ENCODE results near the gene CPT1B. TPM values are rescaled to one million over a fixed set of nuclear protein-coding genes. Genes with fewer than 3 reads are reported as not detected.
"Not testable (repeated sequence)": the region's sequence is repeated elsewhere in the genome, so short reads cannot be mapped to it uniquely, and the experiment has no call there.

The CPT1B gene
- total RNA-seq = 10 to 100 TPM; 22.6 to 26.6 TPM
- long read RNA-seq, partial matches to known transcripts = 4 of 6 reads
- long read RNA-seq, other reads (novel, unspliced or antisense) = 2 of 6 reads

DNA sequence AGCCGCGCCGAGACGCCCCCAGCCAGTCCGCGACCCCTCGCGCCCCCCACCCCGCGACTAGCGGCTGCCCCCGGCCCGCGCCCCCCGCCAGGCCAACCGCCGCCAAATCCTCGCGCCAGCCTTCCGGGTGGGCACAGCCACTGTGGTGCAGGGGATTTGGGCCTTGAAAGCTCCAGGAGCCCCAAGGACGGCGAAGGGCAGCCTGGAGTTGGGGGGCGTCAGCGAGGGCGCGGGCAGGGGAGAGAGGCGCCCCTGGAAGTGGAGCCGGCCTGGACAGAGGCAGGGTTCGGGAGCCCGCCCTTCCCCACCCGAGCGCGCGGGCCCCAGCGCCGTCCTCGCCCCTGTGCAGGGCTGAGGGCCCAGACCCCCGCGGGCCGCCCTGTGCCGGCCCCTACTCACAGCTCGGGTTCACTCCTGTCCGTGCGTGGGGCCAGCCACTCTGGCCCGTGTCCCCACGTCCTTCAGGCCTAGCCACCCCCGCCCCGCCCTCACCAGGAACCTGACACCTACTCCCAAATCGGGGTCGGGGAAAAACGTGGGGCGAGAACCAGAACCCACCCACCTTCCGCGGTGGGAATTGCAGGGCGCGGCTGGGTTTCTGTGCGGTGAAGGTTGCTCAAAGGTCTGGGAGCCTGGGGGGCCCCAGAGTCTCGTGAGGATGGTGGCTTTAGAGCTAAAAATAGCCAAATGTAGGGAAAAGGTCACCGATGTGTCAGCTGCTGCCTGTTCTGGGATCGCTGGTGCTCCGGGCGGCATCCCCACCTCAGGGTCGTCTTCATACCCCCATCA, at the start of gene CPT1B:
TSS of gene CPT1B (minus strand) at position 441 of the 789 bp plus-strand sequence. CDS start 512 bp downstream, outside the sequence.
- ATAC-seq (no peak), DNase-seq (no peak)
- intact Hi-C loops (cut with DNase I, micrococcal nuclease) = no loop called here

DNA sequence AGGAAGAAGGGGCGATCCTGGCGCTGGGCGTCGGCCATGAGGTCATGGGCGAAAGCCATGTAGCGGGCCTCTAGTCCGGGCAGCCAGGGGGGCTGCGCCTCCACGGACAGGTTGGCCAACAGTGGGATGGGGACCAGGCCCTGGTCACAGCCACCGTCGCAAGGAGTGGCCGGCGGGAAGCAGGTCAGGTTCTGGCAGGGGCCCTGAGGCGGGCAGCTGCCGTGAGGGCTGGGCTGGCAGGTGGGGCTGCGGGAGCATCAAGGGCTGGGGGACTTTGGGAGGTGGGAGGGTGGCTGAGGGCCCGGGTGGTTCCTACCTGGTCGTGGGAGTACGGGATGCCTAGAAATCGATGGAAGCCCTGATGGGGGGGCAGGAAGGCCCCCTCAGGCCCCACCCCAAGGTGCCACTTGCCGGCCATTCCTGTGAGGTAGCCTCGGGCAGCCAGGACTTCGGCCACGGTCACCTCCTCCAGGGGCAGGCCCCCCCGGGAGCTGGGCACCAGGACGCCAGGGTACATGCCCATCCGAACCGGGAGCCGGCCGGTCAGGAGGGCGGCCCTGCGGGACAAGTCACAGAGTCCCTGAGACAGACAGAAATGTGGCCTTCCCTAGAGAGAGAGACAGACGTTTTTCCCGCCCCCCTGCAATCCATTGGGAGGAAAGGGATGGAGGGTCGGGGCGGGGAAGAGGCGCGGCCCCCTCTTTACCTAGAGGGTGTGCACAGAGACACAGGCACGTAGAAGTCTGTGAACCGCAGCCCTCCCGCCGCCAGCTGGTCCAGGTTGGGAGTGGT, 48.8 kb upstream of the CPT1B start:
- intact Hi-C loops (cut with DNase I, micrococcal nuclease) = no loop called here
- ATAC-seq = peak; percentile 4
- DNase-seq = peak; percentile 38 to 58

GRCh38 chr22:50626314-50626849, 48.2 kb upstream of the CPT1B start:
- intact Hi-C loops (cut with DNase I, micrococcal nuclease) = no loop called here
- ATAC-seq = no peak
- no peak for DNase-seq

- no peak for DNase-seq
- intact Hi-C loops (cut with DNase I, micrococcal nuclease) = no loop called here
These were observed 47.5 kb upstream of the CPT1B start for GRCh38 chr22:50625568-50626313.

GRCh38 chr22:50625131-50625567, 46.9 kb upstream of the CPT1B start:
- ATAC-seq (no peak), DNase-seq (no peak)
- intact Hi-C loops (cut with DNase I, micrococcal nuclease) = no loop called here

More at GRCh38 chr22:50625568-50626313, 47.5 kb upstream of the CPT1B start:
- no peak for ATAC-seq

GRCh38 chr22:50624347-50625130, 46.3 kb upstream of the CPT1B start:
- DNase-seq (no peak), ATAC-seq (no peak)
- intact Hi-C loops (cut with DNase I, micrococcal nuclease) = no loop called here

- ATAC-seq = peak; percentile 78
- intact Hi-C loops (cut with DNase I, micrococcal nuclease) = no loop called here
- DNase-seq = peak; percentile 88 to 94
These were observed 44.6 kb upstream of the CPT1B start for GRCh38 chr22:50622723-50623327.

DNA sequence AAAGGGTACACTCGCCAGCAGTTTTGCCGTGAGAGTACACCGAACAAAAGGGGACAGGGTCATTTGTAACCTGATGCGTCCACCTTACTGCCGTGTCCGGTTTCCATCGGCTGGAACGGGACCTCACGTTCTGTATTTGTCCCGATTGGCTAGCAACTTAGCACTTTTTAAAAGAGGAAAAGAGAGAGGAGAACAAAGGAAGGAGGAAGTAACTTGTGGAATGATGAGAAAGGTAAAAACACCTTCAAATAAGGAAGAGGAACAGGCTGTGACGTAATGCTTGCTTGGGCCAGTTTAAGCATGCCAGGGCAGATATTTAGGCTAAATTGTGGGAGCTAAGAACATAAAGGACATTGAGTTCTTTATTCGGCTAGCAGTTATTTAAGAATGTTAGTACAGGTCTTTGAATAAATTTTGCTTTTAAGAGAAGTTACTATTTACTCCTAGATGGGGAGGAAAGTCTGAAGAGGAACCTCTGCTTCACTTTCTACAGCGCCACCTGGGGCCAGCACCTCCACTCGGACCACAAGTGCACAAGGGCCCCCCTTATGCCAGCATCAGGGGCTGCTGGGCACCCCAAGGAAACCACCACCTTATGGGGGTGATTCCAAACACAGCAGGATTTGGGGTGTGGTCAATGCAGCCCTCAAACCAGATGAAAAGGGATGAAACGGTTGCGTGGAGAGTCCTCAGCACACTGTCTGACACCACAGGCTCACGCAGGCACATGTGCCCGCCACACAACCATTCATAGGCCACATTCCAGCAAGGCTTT, 43.9 kb upstream of the CPT1B start:
- peak; percentile 20 for ATAC-seq
- intact Hi-C loops (cut with DNase I, micrococcal nuclease) = no loop called here
- DNase-seq = peak; percentile 59 to 73

DNA sequence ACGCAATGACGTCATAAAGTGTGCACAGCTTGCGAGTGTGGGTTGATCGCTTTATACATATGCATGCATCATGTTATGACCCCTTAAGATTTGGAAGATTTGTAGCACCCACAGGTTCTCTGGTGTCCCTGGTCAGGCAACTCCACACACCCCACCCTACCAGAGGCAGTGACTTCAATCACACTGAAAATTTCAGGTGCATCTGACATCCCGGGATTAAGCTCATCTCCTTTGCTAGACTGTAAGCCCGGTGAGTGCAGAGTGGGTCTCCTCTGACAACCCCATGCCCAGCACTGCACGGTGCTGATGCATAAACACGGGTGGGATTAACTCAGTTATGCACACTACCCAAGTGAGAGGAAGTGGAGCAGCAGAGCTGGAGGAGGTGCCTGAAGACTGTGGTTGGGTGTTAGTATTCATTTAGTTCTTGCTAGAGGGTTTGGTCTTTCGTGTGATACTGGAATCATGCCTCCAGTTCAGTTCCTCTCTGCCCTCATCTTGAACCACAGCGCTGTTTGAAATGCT, 43.2 kb upstream of the CPT1B start:
- intact Hi-C loops (cut with DNase I, micrococcal nuclease) = no loop called here
- DNase-seq = no peak
- peak; percentile 9 for ATAC-seq

GRCh38 chr22:50620593-50621355, 42.5 kb upstream of the CPT1B start:
- peak; percentile 48 to 56 for DNase-seq
- intact Hi-C loops (cut with DNase I, micrococcal nuclease) = no loop called here
- ATAC-seq = peak; percentile 39

DNA sequence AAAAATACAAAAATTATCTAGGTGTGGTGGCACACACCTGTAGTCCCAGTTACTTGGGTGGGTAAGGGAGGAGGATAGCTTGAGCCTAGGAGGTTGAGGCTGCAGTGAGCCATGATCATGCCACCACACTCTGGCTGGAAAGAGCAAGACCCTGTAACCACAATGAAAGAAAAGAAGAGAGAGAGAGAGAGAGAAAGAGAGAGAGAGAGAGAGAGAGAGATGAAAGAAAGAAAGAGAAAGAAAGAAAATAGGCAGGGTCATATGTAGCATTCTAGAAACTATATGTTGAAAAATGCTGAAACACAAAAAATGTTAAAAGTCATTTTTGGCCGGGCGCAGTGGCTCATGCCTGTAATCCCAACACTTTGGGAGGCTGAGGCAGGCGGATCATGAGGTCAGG, 36.1 kb upstream of the CPT1B start:
- DNase-seq; ATAC-seq; intact Hi-C loops (cut with DNase I, micrococcal nuclease): not testable (repeated sequence)

GRCh38 chr22:50613291-50613981, 35.2 kb upstream of the CPT1B start:
- intact Hi-C loops (cut with DNase I, micrococcal nuclease) = no loop called here
- ATAC-seq (peak; percentile 92), DNase-seq (peak; percentile 87 to 93)

DNA sequence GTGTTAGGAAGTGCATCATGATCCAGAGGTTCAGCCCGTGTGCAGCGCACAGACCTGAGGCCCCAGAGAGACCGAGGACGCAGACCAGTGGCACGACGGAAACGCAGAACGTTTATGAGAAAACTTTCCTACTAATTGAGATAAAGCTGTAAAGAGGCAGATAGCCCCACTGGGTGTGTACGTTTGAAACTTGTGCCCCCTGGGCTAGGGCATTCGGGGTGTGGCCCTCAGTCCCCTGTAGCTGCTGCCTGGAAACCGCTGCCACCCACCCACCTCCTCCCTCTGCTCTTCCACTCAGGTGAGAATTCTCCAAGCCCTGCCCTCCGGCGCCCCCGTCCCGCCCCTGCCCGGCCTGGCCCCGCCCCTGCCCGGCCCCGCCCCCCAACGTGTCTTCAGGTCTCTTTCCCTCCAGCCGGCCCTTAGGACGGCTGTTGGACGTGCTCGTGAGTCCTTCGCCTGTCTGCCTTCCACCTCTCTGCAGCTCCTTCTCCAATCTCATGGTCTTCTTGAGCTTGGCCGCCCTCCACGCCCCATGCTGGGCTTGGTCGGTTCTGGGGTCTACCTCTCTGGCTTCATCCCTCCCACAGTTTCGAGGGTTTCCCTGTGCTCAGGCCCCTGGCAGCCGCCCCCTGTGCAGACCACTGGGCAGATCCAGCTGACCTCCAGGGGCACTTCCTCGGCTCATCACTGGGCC, 34.4 kb upstream of the CPT1B start:
- intact Hi-C loops (cut with DNase I, micrococcal nuclease) = no loop called here
- peak; percentile 79 for ATAC-seq
- DNase-seq = peak; percentile 67 to 74

GRCh38 chr22:50612168-50612527, 33.9 kb upstream of the CPT1B start:
- no peak for DNase-seq
- intact Hi-C loops (cut with DNase I, micrococcal nuclease) = no loop called here
- no peak for ATAC-seq
